ENCODE data around the gene CLIP2. TPM values are rescaled to one million over a fixed set of nuclear protein-coding genes. Genes with fewer than 3 reads are reported as not detected.

CLIP2 gene
- total RNA-seq, 1 donor from 2014 or later, result 24.3 TPM

DNA sequence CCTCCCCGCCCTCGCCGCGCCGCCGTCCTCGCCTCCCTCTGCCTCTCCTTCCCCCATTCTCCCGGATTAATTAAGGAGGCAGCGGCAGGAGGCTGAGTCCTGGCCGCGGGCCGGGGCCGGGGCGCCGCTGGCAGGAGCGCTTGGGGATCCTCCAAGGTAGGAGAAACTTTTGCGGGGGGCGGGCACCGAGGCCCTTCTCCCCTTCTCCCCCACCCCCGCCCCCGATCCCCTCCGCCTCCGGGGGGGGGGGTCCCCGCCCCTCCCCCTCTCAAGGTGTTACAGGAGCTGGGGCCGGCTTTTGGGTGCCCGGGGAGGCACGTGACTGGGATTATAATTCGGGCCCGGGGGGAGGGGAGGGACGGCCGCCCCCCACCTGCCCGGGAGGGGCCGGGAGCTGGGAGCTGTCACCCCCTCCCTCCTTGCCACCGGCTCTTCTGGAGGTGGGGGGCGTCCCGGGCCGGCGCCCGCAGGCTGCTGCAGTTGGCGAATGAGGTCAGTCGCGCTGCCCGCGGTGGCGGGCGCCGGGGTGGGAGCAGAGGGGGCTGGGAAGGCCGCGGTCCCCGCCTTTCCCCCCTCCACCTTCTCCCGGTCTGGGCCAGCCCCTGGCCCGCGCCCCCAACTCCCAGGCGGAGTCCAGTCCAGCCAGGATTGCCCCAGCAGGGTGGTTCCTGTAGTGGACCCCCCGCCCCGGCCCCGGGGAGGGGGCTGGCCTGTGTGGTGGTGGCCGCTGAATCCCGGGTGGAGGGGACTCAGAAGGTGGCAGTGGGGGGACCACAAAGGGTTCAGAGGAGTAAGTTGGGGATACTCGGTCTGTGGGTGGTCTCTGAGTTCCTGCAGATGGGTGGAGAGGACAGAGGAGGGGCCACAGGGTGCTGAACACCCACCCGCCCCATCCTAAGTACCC is 165.1 kb downstream of the CLIP2 start:
- Histone ChIP-seq H3K27ac (peak overlapping the region; percentile 97), H3K4me1 (peaks cover 31% of the 10 kb centered on the region), H3K27me3 (no peaks in the 10 kb centered on the region), H3K9me3 (no peaks in the 10 kb centered on the region), H3K4me3 (peak overlapping the region; percentile 71 to 96), H3K36me3 (no peaks in the 10 kb centered on the region)
- intact Hi-C loops (cut with DNase I), result loop anchor here (10.0 kb wide), 1 partner anchor 201 kb away; the partner anchor contains the start of gene GTF2I
- TF ChIP-seq CTCF (IDR thresholded peaks at IDR 0.05) (no peak), POLR2A (IDR thresholded peaks at IDR 0.05) (no peak), POLR2AphosphoS5 (IDR thresholded peaks at IDR 0.05; ENCODE audit: insufficient read depth in 1 of 2, low read depth in 1 of 2) (no peak)
- DNase-seq (ENCODE audit: extremely low spot score in 2 of 2), result no peak

GRCh38 chr7:74454925-74455288 is 165.7 kb downstream of the CLIP2 start:
- H3K4me1 ChIP-seq, result peaks cover 31% of the 10 kb centered on the region
- intact Hi-C loops (cut with DNase I), result loop anchor here (10.0 kb wide), 1 partner anchor 200 kb away; the partner anchor contains the start of gene GTF2I

DNA sequence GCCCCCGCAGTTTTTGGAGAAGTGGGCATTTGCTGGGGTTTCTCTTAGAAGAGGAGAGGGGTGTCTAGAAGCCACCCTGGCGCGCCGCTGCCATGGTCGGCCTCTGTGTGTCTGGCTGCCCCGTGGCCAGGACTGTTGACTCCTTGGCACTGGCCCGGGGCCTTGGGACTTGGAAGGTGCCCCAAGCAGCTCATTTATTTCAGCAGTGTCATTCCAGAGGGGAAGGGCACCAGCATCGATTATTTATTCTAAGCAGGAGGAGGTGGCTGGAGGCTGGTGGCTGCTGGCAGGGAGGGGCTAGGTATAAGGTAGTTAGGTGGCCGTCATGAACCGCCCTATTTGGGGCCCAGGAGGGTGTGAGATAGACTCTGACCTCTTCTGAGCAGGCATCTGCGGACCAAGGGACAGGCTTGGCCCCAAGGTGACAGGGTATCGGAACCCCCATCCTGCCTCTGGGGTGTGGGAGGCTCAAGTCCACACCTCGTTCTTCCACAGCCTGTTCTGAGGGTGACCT is 166.1 kb downstream of the CLIP2 start:
- H3K4me3 ChIP-seq, result peak overlapping the region; percentile 71 to 96
- peaks cover 31% of the 10 kb centered on the region for H3K4me1 ChIP-seq
- TF ChIP-seq CTCF (IDR thresholded peaks at IDR 0.05), result no peak
- TF ChIP-seq POLR2A (IDR thresholded peaks at IDR 0.05), result no peak
- TF ChIP-seq POLR2AphosphoS5 (IDR thresholded peaks at IDR 0.05; ENCODE audit: insufficient read depth in 1 of 2, low read depth in 1 of 2), result no peak
- H3K9me3 ChIP-seq, result no peaks in the 10 kb centered on the region
- no peaks in the 10 kb centered on the region for H3K27me3 ChIP-seq
- no peaks in the 10 kb centered on the region for H3K36me3 ChIP-seq
- peak overlapping the region; percentile 97 for H3K27ac ChIP-seq
- intact Hi-C loops (cut with DNase I), result loop anchor here (10.0 kb wide), 1 partner anchor 199 kb away; the partner anchor contains the start of gene GTF2I
- no peak for DNase-seq (ENCODE audit: extremely low spot score in 2 of 2)

More at GRCh38 chr7:74454925-74455288, 165.7 kb downstream of the CLIP2 start:
- Histone ChIP-seq H3K27ac (peak overlapping the region; percentile 97), H3K4me3 (peak overlapping the region; percentile 71 to 96), H3K27me3 (no peaks in the 10 kb centered on the region), H3K9me3 (no peaks in the 10 kb centered on the region), H3K36me3 (no peaks in the 10 kb centered on the region)
- no peak for DNase-seq (ENCODE audit: extremely low spot score in 2 of 2)
- no peak for TF ChIP-seq CTCF (IDR thresholded peaks at IDR 0.05)
- TF ChIP-seq POLR2AphosphoS5 (IDR thresholded peaks at IDR 0.05; ENCODE audit: insufficient read depth in 1 of 2, low read depth in 1 of 2), result no peak
- no peak for TF ChIP-seq POLR2A (IDR thresholded peaks at IDR 0.05)

Other genes starting within 250 kb of the CLIP2 start
- 28.2 TPM for gene LIMK1, start 205.6 kb upstream of the CLIP2 start, total RNA-seq
- gene EIF4H, start 115.1 kb upstream of the CLIP2 start, total RNA-seq, result 139 TPM
- gene LAT2, start 79.4 kb upstream of the CLIP2 start, total RNA-seq, result 4.2 TPM
- 14.5 TPM for gene RFC2, start 35.0 kb upstream of the CLIP2 start, total RNA-seq
- gene GTF2IRD1, start 164.5 kb downstream of the CLIP2 start, total RNA-seq, result 33.6 TPM

Measured in vagina (tissue), 2 donors.